GM19035 (cell line): Measurements from ENCODE around the gene LGR6.

ENCODE experiments used
- ATAC-seq: cut with Tn5 transposase; IDR thresholded peaks from one replicate; pipeline ENCODE4 v1.9.1; 2021; ENCODE audit not compliant: unreplicated experiment

The LGR6 gene

DNA sequence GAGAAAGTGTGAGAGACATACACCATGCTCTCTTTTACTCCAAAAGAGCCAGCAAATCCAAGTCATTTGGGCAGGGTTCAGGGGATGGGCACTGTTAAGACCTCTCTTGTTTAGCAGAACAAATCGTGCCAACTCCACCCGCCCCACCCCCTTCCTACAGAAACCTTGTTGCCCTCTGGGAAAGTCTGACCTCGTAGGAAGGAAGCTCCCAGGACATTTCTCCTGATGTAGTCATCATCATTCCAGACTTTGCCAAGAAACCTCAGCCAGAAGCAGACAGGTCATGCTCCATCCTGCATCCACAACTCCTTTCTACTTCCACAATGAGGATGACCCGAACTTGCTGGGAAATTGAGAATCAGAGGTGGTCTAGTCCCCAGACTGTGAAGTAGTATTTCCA lies 90.4 kb downstream of the LGR6 start:
- ATAC-seq, result no peak

DNA sequence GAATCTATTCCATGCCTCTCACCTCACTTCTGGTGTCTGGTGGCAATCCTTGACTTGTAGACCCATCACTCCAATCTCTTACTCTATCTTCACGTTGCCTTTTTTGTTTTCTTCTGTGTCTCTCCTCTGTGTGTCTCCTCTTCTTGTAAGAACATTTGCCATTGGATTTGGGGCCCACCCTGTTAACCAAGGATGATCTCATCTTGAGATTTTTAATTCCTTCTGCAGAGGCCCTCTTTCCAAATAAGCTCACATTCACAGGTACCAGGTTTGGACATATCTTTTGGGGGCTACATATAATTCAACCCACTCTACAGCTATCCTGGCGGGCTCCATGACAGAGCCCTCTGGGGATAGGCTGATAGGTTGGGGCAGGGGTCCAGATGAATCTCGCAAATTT lies 92.3 kb downstream of the LGR6 start:
- ATAC-seq, result no peak

DNA sequence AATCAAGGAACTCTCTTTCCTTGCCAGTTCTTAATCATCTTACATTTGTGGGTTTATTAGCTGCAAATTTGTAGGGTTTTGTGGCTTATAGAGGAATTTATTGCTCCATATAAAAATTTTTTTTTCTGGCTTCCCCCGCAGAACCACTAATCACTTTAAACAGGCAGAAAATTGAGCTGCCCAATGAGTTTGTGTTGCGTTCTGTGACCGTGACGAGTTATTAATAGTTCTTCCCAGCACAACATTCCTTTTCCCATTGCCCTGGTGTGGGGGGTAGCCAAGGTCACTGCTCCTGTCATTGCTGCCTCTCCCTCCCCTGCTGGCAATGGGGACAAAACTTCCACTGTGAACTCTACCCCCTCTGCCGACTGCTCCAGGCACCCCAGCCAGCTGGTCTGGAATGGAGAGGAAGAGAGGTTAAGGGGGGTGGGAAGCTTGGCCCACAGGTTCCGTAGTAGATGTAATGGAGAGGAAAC lies 93.1 kb downstream of the LGR6 start:
- ATAC-seq, result no peak

DNA sequence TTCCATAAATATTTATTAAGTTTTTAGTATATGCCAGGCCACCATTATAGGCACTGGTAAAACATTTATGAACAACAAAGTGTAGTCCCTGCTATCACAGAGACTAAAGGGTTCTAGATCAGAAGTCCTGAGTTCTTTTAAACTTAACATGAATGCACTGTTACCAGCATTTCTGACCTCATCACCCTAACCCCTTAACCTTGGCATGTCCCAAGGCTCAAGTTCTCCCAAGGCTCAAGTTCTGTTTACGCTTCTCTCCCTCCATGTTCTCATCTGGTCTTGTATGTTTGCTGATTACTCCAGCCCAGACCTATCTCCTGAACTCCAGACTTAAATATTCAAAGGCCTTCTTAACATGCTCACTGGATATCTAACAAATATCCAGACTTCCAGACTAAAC lies 93.6 kb downstream of the LGR6 start:
- ATAC-seq, result no peak

DNA sequence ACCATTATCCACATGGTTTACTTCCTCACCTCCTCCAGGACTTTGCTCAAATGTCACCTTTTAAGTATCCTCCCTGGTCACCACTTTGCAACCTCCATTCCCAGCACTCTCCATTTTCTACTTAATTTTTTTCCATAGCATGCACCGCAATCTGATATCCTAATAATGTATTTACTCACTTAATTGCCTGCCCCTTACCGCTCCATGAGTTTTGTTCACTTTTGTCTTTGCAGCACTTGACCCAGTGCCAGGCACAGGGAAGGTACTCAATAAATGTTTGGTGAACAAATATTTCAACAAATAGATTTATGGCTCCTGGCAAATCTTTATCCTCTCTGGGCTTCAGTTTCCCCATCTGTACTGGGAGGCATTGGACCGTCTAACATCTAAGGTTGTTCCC lies 94.6 kb downstream of the LGR6 start:
- ATAC-seq, result no peak

DNA sequence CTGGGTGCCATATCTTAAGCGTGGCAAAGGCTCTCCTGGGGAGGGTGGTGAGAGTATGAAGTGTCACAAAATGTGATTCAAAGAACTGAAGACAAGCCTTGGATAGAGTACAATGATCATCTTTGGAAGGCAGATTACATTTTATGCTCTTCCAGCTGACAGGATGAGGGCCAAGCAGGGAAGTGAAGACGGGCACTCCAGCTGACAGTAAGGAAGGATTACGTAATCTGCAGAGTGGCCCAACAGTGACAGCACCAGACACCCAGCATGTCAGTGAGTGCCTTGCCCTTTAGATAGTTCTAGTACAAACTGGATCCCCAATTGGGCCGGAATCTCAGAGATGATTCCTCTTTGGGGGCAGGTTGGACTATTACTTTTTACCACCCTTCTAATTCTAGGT lies 95.4 kb downstream of the LGR6 start:
- no peak for ATAC-seq

DNA sequence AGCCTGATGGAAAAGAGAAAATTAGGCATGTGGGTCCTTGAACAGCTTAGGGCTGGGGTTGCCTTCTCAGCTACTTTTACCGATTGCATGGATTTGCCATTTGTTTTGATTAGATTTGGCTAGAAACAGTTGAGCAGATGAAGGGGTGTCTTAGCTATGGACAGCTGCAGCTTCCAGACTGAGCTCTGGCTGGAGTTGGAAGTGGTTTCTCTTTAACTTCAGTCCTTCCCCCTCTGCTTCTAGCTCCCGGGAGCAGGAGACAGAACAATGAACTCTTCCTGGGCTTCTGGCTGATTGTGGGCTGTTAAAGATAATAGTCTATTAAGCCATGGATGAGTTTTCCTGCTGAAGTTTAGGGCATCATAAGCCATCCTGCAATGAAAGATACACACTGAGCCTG lies 97.4 kb downstream of the LGR6 start:
- no peak for ATAC-seq

DNA sequence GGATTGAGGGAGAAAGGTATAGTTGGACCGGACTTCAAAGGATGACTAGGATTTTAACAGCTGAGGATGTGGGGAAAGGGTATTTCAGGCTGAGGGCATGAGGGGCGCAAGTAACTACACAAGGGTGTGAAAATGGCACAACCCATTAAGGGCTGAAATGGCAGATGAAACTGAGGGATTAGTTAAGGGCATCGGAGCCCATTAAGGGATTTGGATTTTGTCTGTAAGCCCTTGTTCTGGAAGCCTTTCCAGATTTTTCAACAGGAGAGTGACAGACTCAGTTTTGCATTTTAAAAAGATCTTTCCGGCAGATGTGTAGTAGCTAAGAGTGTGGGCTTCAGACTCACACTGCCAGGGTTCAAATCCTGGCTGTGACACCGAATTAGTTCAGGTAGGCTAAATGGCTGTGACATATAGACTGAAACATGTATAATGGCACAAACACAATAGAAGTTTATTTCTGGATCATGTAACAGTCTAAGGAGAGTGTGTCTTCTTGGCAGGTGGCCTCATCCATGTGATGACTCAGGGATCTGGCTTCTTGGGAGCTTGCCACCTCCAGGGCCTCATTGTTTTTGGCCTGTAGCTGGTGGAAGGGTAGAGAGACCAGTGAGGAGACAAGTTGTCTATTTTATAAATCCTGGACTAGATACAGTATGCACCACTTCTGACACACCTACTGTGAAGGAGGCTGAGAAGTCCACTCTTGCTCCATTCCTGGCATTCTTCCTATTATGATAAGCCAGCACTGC lies 98.5 kb downstream of the LGR6 start:
- ATAC-seq, result no peak

DNA sequence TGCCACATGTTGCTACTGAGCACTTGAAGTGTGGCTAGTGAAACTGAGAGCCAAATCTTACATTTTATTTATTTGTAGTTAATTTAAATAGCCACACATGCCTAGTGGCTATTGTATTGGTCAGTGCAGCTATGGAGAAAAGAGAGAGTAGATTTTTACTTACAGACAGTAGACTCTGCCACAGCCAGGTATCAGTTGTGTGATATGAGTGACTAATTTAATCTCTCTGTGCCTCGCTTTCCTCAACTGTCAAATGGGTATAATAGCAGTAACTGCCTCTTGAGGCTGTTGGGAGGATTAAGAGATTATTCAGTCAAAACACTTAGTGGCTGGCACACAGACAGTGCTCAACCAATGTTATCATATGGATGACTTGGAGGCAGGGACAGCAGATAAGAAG lies 99.2 kb downstream of the LGR6 start:
- ATAC-seq, result no peak

DNA sequence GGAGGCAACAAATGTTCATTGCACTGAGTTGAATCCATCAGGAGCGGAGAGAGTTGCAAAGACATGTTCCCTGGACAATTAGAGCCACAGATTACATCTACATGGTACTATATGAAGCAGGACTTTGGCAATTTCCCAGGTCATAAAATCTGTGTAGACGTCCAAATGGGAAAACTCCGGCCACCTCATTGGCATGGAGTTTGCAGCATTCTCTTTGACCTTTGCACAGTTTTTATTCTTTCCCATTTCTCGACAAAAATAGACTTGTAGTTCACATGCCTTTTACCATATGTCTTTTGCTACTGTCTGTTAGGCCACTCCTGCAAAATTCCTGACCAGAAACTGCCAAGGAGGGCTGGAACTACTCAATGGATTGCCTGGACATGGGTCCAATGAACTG lies 100.0 kb downstream of the LGR6 start:
- no peak for ATAC-seq

DNA sequence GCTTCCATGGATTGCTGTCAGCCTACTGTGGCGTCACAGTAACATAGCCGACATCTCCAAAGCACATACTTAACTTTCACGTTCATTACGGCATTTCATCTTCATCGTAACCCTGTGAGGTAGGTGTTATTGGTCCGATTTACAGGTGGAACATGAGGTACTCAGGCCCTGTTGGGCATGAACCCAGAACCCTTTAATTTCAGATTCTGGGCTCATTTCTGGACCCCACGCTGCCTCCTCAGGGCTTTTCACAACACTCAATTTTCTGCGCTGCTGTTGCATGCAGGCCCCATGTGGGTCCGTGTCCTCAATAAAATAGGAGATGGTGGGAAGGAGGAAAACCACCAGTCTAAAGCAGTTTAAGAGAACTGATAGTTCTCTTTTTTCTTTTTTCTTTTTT lies 108.6 kb downstream of the LGR6 start:
- ATAC-seq, result no peak

DNA sequence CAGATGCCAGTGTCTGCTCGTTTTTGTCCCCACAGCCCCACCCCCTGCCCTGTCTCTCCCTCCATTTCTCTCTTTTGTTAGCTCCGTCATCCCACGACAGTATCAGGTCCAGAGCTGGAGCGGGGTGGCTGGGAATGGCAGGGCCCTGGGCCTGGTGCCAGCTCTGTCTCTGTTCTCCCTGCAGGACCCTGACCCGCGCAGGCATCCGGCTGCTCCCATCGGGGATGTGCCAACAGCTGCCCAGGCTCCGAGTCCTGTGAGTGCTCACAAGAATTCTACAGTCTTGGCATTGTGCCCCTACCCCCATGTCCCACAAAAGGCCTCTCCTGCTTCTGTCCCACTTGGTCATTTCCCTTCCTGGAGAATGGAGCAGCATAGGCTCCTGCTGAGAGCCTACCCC lies 110.8 kb downstream of the LGR6 start:
- no peak for ATAC-seq

DNA sequence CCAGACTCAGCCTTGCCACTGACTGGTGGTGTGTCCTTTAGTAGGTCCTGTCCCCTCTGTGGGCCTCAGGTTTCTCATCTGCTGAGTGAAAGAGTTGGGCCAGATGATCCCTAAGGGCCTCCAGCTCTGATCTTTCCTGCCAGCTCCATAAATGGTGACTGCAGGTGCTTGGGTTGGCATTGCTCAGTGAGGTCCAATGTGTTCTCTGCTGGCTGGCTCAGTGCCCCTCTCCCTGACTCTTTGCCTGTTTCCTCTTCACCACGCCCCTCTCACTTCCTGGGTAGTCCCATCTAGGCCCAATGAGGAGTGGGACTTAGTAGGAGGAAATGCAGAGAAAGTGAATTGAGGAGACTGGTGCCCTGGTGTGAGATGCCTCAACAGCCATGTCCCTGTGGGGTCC lies 111.6 kb downstream of the LGR6 start:
- no peak for ATAC-seq

DNA sequence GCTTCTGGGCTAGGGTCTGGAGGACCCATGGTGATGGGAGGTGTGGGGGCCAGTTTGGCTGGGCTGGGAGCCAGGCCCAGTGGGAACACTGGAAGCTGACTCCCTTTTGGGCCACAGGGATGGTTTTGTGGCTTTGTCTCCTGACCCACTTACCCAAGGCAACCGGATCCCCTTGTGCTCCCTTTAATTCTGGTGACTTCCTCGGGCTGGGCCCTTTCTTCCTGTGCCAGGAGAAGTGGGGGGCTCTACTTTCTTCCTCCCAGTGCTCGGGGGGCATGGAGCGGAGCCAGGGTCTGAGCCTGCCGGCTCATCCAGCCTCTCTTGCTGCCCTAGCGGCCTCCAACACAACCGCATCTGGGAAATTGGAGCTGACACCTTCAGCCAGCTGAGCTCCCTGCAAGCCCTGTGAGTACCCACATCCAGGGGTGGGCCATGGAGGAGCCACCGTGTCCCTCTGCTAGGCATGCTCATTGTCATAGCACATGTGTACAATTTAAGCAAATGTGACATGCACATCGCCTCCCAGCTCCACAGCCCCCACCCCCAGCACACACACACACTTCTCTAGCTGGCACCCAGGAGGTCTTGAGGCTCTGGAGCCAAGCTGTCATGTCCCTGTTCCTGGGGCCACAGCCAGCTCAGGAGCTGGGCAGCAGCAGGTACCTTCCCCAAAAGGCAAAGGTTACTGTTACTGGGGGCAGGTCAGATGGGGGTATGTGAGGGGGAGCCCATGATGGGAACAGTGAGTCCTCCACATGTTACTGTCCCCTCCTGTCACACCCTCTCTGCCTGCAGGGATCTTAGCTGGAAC lies 113.1 kb downstream of the LGR6 start:
- ATAC-seq, result no peak

DNA sequence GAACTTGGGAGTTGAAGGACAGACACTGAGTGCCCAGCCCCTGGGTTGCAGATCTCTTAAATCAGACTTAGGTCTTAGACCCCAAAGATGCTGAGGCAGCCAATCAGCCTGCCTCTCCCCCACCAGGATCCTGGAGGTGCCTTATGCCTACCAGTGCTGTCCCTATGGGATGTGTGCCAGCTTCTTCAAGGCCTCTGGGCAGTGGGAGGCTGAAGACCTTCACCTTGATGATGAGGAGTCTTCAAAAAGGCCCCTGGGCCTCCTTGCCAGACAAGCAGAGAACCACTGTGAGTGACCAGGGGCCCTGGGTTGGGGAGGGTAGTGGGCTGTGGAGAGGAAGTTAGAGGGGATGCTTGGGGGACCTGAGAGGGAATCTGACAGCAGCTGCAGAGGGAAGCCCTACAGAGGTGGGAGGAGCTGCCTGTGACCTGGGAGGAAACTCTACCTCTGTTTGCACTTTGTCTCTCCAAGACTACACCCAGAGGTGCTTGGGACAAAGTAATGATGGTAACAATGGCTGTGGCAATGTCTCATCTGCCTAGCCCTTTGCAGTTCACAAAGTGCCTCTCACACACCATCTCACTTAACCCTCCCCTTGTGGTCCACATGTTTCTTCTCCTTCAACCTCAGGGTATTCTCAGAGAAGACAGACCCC lies 116.6 kb downstream of the LGR6 start:
- ATAC-seq, result no peak

DNA sequence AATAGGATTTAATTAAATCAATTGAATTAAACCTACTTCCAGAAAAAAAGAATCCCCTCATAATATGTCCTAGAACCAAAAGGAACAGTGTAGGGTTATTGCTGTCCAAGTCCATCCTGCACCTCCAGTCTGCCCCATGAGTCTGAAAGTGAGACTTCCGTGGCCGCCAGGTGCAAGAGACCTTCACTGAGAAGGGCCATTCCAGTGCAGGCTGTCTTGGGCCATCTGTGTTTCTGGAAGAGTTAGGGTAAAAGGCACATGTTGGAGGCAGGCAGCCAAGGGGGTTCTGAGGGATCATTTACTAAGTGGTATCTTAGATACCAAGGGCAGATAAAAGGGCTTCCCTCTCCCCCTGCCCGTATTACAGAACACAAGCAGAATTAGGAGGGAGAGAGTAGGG lies 117.1 kb downstream of the LGR6 start:
- ATAC-seq, result no peak

DNA sequence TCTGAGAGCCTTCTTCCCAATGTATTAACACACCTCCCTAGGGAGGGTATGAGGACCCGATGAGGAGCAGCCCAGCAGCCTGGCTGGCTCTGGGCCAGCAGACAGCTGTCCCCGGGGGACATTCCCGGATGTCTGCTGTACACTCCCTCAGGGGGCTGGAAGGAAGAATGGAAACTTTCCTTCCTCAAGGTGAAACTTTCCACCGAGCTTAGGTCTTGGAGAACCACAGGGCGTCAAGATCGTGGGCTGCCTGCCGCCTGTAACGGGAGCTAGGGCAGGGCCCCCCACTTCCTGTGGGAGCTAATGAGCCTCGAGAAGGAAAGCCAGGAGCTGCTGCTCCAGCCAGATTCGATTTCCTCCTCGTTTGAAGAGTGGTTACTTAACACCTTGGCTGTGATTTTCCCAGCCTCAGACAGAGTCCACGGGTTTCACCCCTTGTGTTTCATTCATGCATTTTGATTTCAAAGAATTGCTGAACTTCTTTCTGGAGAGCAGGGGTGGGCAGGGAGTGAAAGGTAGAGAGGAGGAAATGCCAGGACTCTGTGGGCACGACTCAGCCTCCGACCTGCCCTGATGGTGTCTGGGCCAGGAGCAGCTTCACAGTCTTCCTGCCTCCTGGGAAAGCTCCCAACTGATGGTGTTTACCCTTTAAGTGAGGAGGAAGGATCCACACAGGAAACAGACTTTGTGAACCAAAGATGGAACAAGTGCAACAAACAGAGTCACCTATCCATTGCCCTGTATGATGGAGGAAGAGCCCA lies 118.5 kb downstream of the LGR6 start:
- no peak for ATAC-seq

DNA sequence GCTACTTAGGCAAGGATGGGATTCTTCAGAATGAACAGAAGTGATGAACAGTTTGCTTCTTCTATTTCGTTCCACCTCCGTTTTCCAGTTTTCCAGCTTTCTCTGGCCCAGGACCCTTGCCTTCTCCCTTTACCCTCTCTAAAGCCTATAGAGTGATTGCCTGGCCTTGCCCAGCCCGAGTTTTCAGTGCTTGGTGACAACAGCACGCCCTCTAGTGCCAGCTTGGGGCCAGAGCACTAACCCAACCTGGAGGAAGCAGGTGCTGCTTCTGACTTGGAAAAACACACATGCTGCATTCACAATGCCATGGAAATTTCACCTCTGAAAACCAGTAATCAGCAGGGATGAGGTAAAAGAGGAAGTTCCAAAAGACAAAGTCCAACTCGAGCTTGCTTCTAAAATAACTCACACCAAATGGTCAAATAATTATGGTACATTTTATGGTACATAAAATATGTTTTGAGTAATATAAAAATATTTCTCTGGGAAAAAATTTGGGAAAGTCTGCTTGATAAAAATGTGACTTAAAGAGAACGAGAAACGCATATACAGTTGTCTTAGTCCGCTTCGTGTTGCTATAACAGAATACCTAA lies 122.1 kb downstream of the LGR6 start:
- ATAC-seq, result no peak

DNA sequence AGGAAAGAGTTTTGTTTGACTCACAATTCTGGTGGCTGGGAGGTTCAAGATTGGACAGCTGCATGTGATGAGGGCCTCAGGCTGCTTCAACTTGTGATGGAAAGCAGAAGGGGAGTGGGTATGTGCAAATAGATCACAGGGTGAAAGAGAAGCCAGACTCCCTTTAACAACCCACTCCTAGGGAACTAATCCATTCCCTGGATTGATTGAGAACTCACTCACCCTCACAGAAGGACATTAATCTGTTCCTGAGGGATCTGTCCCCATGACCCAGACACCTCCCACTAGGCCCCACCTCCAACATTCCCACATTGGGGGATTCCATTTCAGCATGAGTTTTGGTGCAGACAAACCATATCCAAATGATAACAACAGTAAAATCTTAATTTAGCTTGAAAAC lies 122.6 kb downstream of the LGR6 start:
- no peak for ATAC-seq

DNA sequence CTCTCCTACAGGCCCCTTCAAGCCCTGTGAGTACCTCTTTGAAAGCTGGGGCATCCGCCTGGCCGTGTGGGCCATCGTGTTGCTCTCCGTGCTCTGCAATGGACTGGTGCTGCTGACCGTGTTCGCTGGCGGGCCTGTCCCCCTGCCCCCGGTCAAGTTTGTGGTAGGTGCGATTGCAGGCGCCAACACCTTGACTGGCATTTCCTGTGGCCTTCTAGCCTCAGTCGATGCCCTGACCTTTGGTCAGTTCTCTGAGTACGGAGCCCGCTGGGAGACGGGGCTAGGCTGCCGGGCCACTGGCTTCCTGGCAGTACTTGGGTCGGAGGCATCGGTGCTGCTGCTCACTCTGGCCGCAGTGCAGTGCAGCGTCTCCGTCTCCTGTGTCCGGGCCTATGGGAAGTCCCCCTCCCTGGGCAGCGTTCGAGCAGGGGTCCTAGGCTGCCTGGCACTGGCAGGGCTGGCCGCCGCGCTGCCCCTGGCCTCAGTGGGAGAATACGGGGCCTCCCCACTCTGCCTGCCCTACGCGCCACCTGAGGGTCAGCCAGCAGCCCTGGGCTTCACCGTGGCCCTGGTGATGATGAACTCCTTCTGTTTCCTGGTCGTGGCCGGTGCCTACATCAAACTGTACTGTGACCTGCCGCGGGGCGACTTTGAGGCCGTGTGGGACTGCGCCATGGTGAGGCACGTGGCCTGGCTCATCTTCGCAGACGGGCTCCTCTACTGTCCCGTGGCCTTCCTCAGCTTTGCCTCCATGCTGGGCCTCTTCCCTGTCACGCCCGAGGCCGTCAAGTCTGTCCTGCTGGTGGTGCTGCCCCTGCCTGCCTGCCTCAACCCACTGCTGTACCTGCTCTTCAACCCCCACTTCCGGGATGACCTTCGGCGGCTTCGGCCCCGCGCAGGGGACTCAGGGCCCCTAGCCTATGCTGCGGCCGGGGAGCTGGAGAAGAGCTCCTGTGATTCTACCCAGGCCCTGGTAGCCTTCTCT lies 124.6 kb downstream of the LGR6 start:
- ATAC-seq, result no peak
